Trophoblast cell (in vitro differentiated cells and primary cell): ENCODE measurements around the gene DVL1.

Experiments
- DNase-seq, 2 donors: peaks; one replicate each; pipeline ENCODE4 v3.0.0-alpha.2; 2016
- H2AFZ ChIP-seq: 2 replicates; pipeline ENCODE4 v1.6.1; 2013; ENCODE audit warnings: low read length, moderate library complexity, mild to moderate bottlenecking; ENCODE audit not compliant: insufficient read depth, poor library complexity
- H2AK5ac ChIP-seq: 2 replicates; pipeline ENCODE4 v1.6.1; 2013; ENCODE audit warnings: mild to moderate bottlenecking, low read length
- H2BK120ac ChIP-seq: 2 replicates; pipeline ENCODE4 v1.6.1; 2013; ENCODE audit warnings: low read length, mild to moderate bottlenecking, moderate library complexity; ENCODE audit not compliant: insufficient read depth, poor library complexity
- H2BK12ac ChIP-seq: 2 replicates; pipeline ENCODE4 v1.6.1; 2013; ENCODE audit warnings: mild to moderate bottlenecking, low read length, moderate library complexity
- H2BK5ac ChIP-seq: 2 replicates; pipeline ENCODE4 v1.6.1; 2013; ENCODE audit warnings: low read length, low read depth, moderate library complexity, mild to moderate bottlenecking; ENCODE audit not compliant: poor library complexity
- H3K14ac ChIP-seq: 2 replicates; pipeline ENCODE4 v1.6.1; 2013; ENCODE audit warnings: mild to moderate bottlenecking, low read length
- H3K18ac ChIP-seq: 2 replicates; pipeline ENCODE4 v1.6.1; 2013; ENCODE audit warnings: mild to moderate bottlenecking, low read length
- H3K23ac ChIP-seq: 2 replicates; pipeline ENCODE4 v1.6.1; 2013; ENCODE audit warnings: low read length
- H3K27ac ChIP-seq: 2 replicates; pipeline ENCODE4 v1.5.1; 2013; ENCODE audit warnings: low read depth, mild to moderate bottlenecking, inconsistent platforms, low read length, moderate library complexity
- H3K27me3 ChIP-seq: 2 replicates; pipeline ENCODE4 v1.6.1; 2013; ENCODE audit warnings: inconsistent platforms, mild to moderate bottlenecking, low read length, moderate library complexity; ENCODE audit not compliant: insufficient read depth
- H3K36me3 ChIP-seq, 2 experiments: 1 replicate in 1 of 2; 2 replicates in 1 of 2; pipeline ENCODE4 v1.6.1; 2013; ENCODE audit warnings: low read length in 2 of 2, mild to moderate bottlenecking in 2 of 2, moderate library complexity in 1 of 2; ENCODE audit not compliant: insufficient read depth in 2 of 2, control insufficient read depth in 1 of 2
- H3K4ac ChIP-seq: 2 replicates; pipeline ENCODE4 v1.6.1; 2013; ENCODE audit warnings: low read depth, mild to moderate bottlenecking, low read length, moderate library complexity
- H3K4me1 ChIP-seq, 2 experiments: 1 replicate in 1 of 2; 2 replicates in 1 of 2; pipeline ENCODE4 v1.6.1; 2013; ENCODE audit warnings: low read length in 2 of 2, mild to moderate bottlenecking in 2 of 2, moderate library complexity in 1 of 2; ENCODE audit not compliant: insufficient read depth in 2 of 2, control insufficient read depth in 1 of 2
- H3K4me2 ChIP-seq: 2 replicates; pipeline ENCODE4 v1.6.1; 2013; ENCODE audit warnings: inconsistent platforms, mild to moderate bottlenecking, low read length, moderate library complexity
- H3K4me3 ChIP-seq: 2 replicates; pipeline ENCODE4 v1.5.1; 2013; ENCODE audit warnings: mild to moderate bottlenecking, low read depth, low read length, inconsistent platforms
- H3K79me1 ChIP-seq: one replicate; pipeline ENCODE4 v1.6.1; 2013; ENCODE audit warnings: low read length
- H3K79me2 ChIP-seq: 2 replicates; pipeline ENCODE4 v1.6.1; 2013; ENCODE audit warnings: low read length, mild to moderate bottlenecking; ENCODE audit not compliant: control insufficient read depth, insufficient read depth, poor library complexity
- H3K9ac ChIP-seq: 2 replicates; pipeline ENCODE4 v1.6.1; 2013; ENCODE audit warnings: mild to moderate bottlenecking, low read length
- H3K9me3 ChIP-seq: 2 replicates; pipeline ENCODE4 v1.6.1; 2013; ENCODE audit warnings: low read depth, mild to moderate bottlenecking, control low read depth, inconsistent platforms, low read length; ENCODE audit not compliant: insufficient read depth
- H4K12ac ChIP-seq: 2 replicates; pipeline ENCODE4 v1.6.1; 2013; ENCODE audit warnings: low read depth, mild to moderate bottlenecking, low read length, moderate library complexity
- H4K8ac ChIP-seq: 2 replicates; pipeline ENCODE4 v1.6.1; 2013; ENCODE audit warnings: low read depth, mild to moderate bottlenecking, low read length, moderate library complexity
- H4K91ac ChIP-seq: one replicate; pipeline ENCODE4 v1.6.1; 2013; ENCODE audit warnings: low read depth, mild to moderate bottlenecking, low read length, moderate library complexity
- WGBS: extraction: QIAGEN DNeasy Blood & Tissue Kit; methylation state at CpG from one replicate; pipeline ENCODE4 v1.1.7; 2013; ENCODE audit warnings: missing lambda C conversion rate; ENCODE audit not compliant: insufficient read length, insufficient coverage; ENCODE audit errors: extremely low coverage; 5-methylcytosine and 5-hydroxymethylcytosine counted together

DVL1 gene

DNA sequence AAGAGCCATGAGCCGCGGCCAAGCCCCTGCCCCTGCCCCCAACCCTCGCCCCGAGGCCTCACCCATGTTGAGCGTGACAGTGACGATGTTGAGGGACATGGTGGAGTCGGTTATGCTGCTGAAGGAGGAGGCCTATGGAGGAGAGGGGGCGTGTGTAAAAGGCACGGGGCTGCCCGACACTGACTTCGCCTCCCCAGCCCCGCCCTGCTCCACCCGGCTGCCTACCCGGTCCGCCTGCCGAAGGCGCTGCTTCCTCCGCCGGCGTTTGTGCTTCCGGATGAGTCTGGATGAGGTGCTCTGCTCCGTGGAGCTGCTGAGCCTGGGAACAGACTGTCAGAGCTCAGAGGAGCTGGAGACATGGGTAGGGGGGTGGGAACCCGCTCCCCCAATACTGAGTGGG, 9.0 kb downstream of the DVL1 start:
- no peaks in the 10 kb centered on the region for H3K27me3 ChIP-seq
- no peak for DNase-seq
- no peak overlapping the region for H3K4me2 ChIP-seq
- no peak overlapping the region for H2AK5ac ChIP-seq
- H4K12ac ChIP-seq = no peak overlapping the region
- H2BK5ac ChIP-seq = no peak overlapping the region
- H3K9ac ChIP-seq = no peak overlapping the region
- no peak overlapping the region for H4K8ac ChIP-seq
- no peaks in the 10 kb centered on the region for H3K79me2 ChIP-seq
- peaks cover 64 to 65% of the 10 kb centered on the region in 2 experiments for H3K36me3 ChIP-seq
- no peak overlapping the region for H3K4me3 ChIP-seq
- no peaks in the 10 kb centered on the region for H3K79me1 ChIP-seq
- no peak overlapping the region for H3K23ac ChIP-seq
- H3K4ac ChIP-seq = no peak overlapping the region
- WGBS = no CpG with 5 or more reads among the region's 23 CpGs
- no peak overlapping the region for H2AFZ ChIP-seq
- no peak overlapping the region for H3K14ac ChIP-seq
- no peak overlapping the region for H3K18ac ChIP-seq
- H2BK12ac ChIP-seq = no peak overlapping the region
- peaks cover 0 to 5% of the 10 kb centered on the region in 2 experiments for H3K4me1 ChIP-seq
- H3K9me3 ChIP-seq = peaks cover 13% of the 10 kb centered on the region
- H2BK120ac ChIP-seq = no peak overlapping the region
- no peak overlapping the region for H4K91ac ChIP-seq
- H3K27ac ChIP-seq = no peak overlapping the region

DNA sequence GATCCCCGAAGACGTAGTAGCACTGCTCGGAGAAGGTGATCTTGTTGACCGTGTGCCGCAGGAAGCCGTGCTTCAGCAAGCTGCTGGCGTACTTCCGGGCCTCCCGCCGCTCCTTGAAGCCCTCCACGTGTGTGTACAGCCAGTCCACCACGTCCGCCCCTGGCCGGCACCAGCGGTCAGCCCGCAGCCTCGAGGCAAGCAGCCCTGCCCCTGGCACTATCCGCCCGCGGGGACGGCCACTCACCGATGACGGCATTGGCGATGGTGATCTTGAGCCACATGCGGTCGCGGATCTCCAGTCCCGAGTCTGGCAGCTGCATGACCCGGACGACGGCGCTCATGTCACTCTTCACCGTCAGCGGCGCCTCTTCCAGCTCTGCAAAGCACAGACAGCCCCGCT, 10.9 kb downstream of the DVL1 start:
- no peak overlapping the region for H3K4ac ChIP-seq

DNA sequence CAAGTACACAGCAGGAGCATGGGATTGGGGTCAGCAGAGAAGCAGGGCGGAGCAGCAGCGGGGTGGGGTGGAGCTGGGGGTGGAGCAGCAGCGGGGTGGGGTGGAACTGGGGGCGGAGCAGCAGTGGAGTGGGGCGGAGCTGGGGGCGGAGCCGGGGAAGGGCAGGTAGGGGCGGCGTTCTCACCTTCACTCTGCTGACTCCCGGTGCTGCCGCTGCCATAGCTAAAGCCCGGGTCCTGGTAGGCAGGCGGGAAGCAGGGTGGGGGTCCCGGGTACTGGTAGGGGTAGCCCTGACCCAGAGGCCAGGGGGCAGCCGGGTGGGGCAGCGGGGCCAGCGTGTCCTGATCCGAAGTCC, 11.4 kb downstream of the DVL1 start:
- Histone ChIP-seq H4K91ac (no peak overlapping the region), H3K4me1 (no peaks in the 10 kb centered on the region), H3K9me3 (peaks cover 13% of the 10 kb centered on the region), H3K23ac (no peak overlapping the region), H4K8ac (no peak overlapping the region), H2BK5ac (no peak overlapping the region), H2BK120ac (no peak overlapping the region), H3K27me3 (no peaks in the 10 kb centered on the region), H3K9ac (no peak overlapping the region), H2BK12ac (no peak overlapping the region), H3K18ac (no peak overlapping the region), H3K4me3 (no peak overlapping the region), H3K27ac (no peak overlapping the region), H3K36me3 (peaks cover 67 to 69% of the 10 kb centered on the region in 2 experiments), H3K4me2 (no peak overlapping the region), H3K79me2 (no peaks in the 10 kb centered on the region), H4K12ac (no peak overlapping the region), H2AFZ (no peak overlapping the region), H2AK5ac (no peak overlapping the region), H3K79me1 (no peaks in the 10 kb centered on the region), H3K4ac (no peak overlapping the region), H3K14ac (no peak overlapping the region)
- no CpG with 5 or more reads among the region's 18 CpGs for WGBS
- DNase-seq = peak in 1 of 2 donors; percentile 40

More for the DNA sequence above, 10.9 kb downstream of the DVL1 start:
- no peak overlapping the region for H3K27ac ChIP-seq
- no peak overlapping the region for H4K91ac ChIP-seq
- no peak overlapping the region for H2BK12ac ChIP-seq
- H4K12ac ChIP-seq = no peak overlapping the region
- H3K9me3 ChIP-seq = peaks cover 13% of the 10 kb centered on the region
- whole genome bisulfite sequencing = no CpG with 5 or more reads among the region's 36 CpGs
- no peak overlapping the region for H2BK5ac ChIP-seq
- H2BK120ac ChIP-seq = no peak overlapping the region
- no peak overlapping the region for H2AK5ac ChIP-seq
- H3K4me2 ChIP-seq = no peak overlapping the region
- no peaks in the 10 kb centered on the region for H3K27me3 ChIP-seq
- H2AFZ ChIP-seq = no peak overlapping the region
- H3K4me1 ChIP-seq = no peaks in the 10 kb centered on the region
- H3K14ac ChIP-seq = no peak overlapping the region
- no peak overlapping the region for H3K9ac ChIP-seq
- peaks cover 67 to 69% of the 10 kb centered on the region in 2 experiments for H3K36me3 ChIP-seq
- no peak overlapping the region for H3K23ac ChIP-seq
- no peak for DNase-seq
- H4K8ac ChIP-seq = no peak overlapping the region
- H3K79me2 ChIP-seq = no peaks in the 10 kb centered on the region
- H3K18ac ChIP-seq = no peak overlapping the region
- no peak overlapping the region for H3K4me3 ChIP-seq
- H3K79me1 ChIP-seq = no peaks in the 10 kb centered on the region

- Histone ChIP-seq H3K27me3 (no peaks in the 10 kb centered on the region), H2AK5ac (no peak overlapping the region), H3K27ac (no peak overlapping the region), H2BK12ac (no peak overlapping the region), H3K79me2 (no peaks in the 10 kb centered on the region), H2BK120ac (no peak overlapping the region), H3K23ac (no peak overlapping the region), H3K4me2 (no peak overlapping the region), H3K14ac (no peak overlapping the region), H3K79me1 (no peaks in the 10 kb centered on the region), H3K4me3 (no peak overlapping the region), H4K8ac (no peak overlapping the region), H2AFZ (no peak overlapping the region), H3K36me3 (peaks cover 66 to 67% of the 10 kb centered on the region in 2 experiments), H3K9me3 (peaks cover 17% of the 10 kb centered on the region), H4K12ac (no peak overlapping the region), H3K18ac (no peak overlapping the region), H4K91ac (no peak overlapping the region), H3K4ac (no peak overlapping the region), H3K4me1 (no peaks in the 10 kb centered on the region), H3K9ac (no peak overlapping the region), H2BK5ac (no peak overlapping the region)
- no peak for DNase-seq
- no CpG with 5 or more reads among the region's 32 CpGs for WGBS
Observed at GRCh38 chr1:1336931-1337792, 12.1 kb downstream of the DVL1 start.
